ENCODE data around the gene KRT74. TPM values are rescaled to one million over a fixed set of nuclear protein-coding genes. Genes with fewer than 3 reads are reported as not detected.

Gene KRT74
- total and polyA plus RNA-seq, 2 of the 8 experiments (the other 6 are each of a cell fraction or from before 2014, with no cell fraction given): not detected

- FAIRE-seq (no peak), DNase-seq (ENCODE audit: low read depth in 1 of 2, low spot score in 2 of 2) (no peak)
- Histone ChIP-seq H4K5ac (ENCODE audit: insufficient read length, low read depth, low read length) (no peak overlapping the region), H4K8ac (ENCODE audit: extremely low read depth, insufficient read depth, low read length) (no peak overlapping the region), H3K27me3 (replicated peaks in 1 of 4; ENCODE audit: control insufficient read depth in 3 of 4, extremely low read depth in 1 of 4, insufficient read depth in 3 of 4, low read length in 3 of 4) (no peaks in the 10 kb centered on the region), H3K4ac (replicated peaks; ENCODE audit: insufficient read length, low read depth, low read length) (no peak overlapping the region), H2BK20ac (ENCODE audit: low read length) (no peak overlapping the region), H2AK5ac (ENCODE audit: low read depth, low read length) (no peak overlapping the region), H2BK15ac (ENCODE audit: low read length) (no peak overlapping the region), H2BK12ac (ENCODE audit: low read depth, low read length) (no peak overlapping the region), H2BK120ac (replicated peaks; ENCODE audit: low read depth, low read length) (no peak overlapping the region), H3K4me1 (replicated peaks in 1 of 4; ENCODE audit: control insufficient read depth in 3 of 4, insufficient read depth in 4 of 4, low read length in 3 of 4) (peaks cover 0 to 3% (median 0%) of the 10 kb centered on the region in 4 experiments; a peak in 1 of 7 replicates), H3K18ac (ENCODE audit: extremely low read depth, low read length) (no peak overlapping the region), H4K20me1 (replicated peaks in 1 of 2; ENCODE audit: control insufficient read depth in 1 of 2, insufficient read depth in 2 of 2, low read length in 2 of 2) (no peaks in the 10 kb centered on the region), H3K4me2 (ENCODE audit: insufficient read depth in 1 of 2, low read depth in 2 of 2, low read length in 2 of 2) (no peak overlapping the region), H3K9me3 (ENCODE audit: insufficient read depth in 2 of 2, low read depth in 1 of 2, low read length in 1 of 2) (no peaks in the 10 kb centered on the region), H3K79me2 (ENCODE audit: control insufficient read depth in 1 of 2, insufficient read depth in 2 of 2, low read length in 2 of 2) (no peaks in the 10 kb centered on the region), H3K9ac (replicated peaks in 1 of 4; ENCODE audit: extremely low read depth in 1 of 4, low read depth in 3 of 4, low read length in 3 of 4) (no peak overlapping the region), H3K23ac (ENCODE audit: insufficient read length) (no peak overlapping the region), H3K79me1 (ENCODE audit: low read depth, low read length) (no peaks in the 10 kb centered on the region), H3K27ac (ENCODE audit: low read depth, low read length) (no peak overlapping the region), H2AFZ (ENCODE audit: low read length) (no peak overlapping the region), H3K14ac (ENCODE audit: insufficient read length) (no peak overlapping the region), H3K4me3 (ENCODE audit: extremely low read depth in 1 of 4, insufficient read depth in 2 of 4, low read depth in 3 of 4, low read length in 4 of 4) (no peak overlapping the region), H3K56ac (replicated peaks; ENCODE audit: insufficient read length, low read depth, low read length) (no peak overlapping the region), H2BK5ac (ENCODE audit: low read depth, low read length) (no peak overlapping the region), H3K23me2 (ENCODE audit: low read depth, low read length) (no peaks in the 10 kb centered on the region; the same call in 1 of the 2 replicates), H3K36me3 (ENCODE audit: control insufficient read depth in 2 of 4, insufficient read depth in 4 of 4, low read length in 3 of 4) (no peaks in the 10 kb centered on the region), H4K91ac (replicated peaks; ENCODE audit: insufficient read length, low read length) (no peak overlapping the region)
- POLR2A ChIA-PET (ENCODE audit: partially characterized antibody): interaction anchor here (0.6 kb wide), 1 partner anchor 311 kb away, joined by 3 read pairs; no protein-coding TSS in a partner anchor
- WGBS, 2 experiments (ENCODE audit: extremely low coverage in 1 of 2, insufficient coverage in 1 of 2, insufficient read length in 1 of 2, insufficient replicate concordance in 2 of 2, low coverage in 1 of 2, low lambda C conversion rate in 2 of 2, missing lambda C conversion rate in 1 of 2): 87% methylated on average over 6 of the region's 6 CpGs; no CpG with 5 or more reads in 1 of the 2 experiments
- CTCF ChIA-PET (ENCODE audit: partially characterized antibody): interaction anchor here (1.0 to 2.4 kb wide), 8 partner anchors 11 to 272 kb away, joined by 3 to 7 read pairs (median 4); partner anchors contain the start of gene KRT73
- TF ChIP-seq HDAC2 (IDR thresholded peaks at IDR 0.05; ENCODE audit: borderline replicate concordance in 1 of 2, low read depth in 2 of 2, low read length in 2 of 2): no peak
- TF ChIP-seq TAF1 (IDR thresholded peaks at IDR 0.05; ENCODE audit: low read depth, low read length): no peak
- no peak for TF ChIP-seq FOSL1 (IDR thresholded peaks at IDR 0.05; ENCODE audit: insufficient read depth, low read depth, low read length)
- TF ChIP-seq SP2 (IDR thresholded peaks at IDR 0.05; ENCODE audit: low read length): no peak
- no peak for TF ChIP-seq CTBP2 (IDR thresholded peaks at IDR 0.05; ENCODE audit: borderline replicate concordance, insufficient read depth, insufficient read length, low read length)
- no peak for TF ChIP-seq BCL11A (IDR thresholded peaks at IDR 0.05; ENCODE audit: low read depth in 2 of 2, low read length in 2 of 2)
- no peak for TF ChIP-seq CEBPB (IDR thresholded peaks at IDR 0.05; ENCODE audit: low read depth, low read length)
- no peak for TF ChIP-seq TAF7 (optimal IDR thresholded peaks at IDR 0.05; ENCODE audit: borderline replicate concordance, low read depth, low read length)
- no peak for TF ChIP-seq GTF2F1 (IDR thresholded peaks at IDR 0.05; ENCODE audit: borderline replicate concordance, low read depth, low read length)
- no peak for TF ChIP-seq SP4 (IDR thresholded peaks at IDR 0.05; ENCODE audit: low read length)
- no peak for TF ChIP-seq USF2 (IDR thresholded peaks at IDR 0.05; ENCODE audit: low read length)
- TF ChIP-seq SAP30 (IDR thresholded peaks at IDR 0.05; ENCODE audit: insufficient read depth, insufficient replicate concordance, low read length): no peak
- TF ChIP-seq CHD2 (IDR thresholded peaks at IDR 0.05; ENCODE audit: low read length): no peak
These were observed 34.5 kb upstream of the KRT74 start for GRCh38 chr12:52608161-52608560.
